HUDEP-2 (cell line): ENCODE measurements around the gene POLE3.
"Not testable (repeated sequence)": the region's sequence is repeated elsewhere in the genome, so short reads cannot be mapped to it uniquely, and the experiment has no call there.

ENCODE experiments used
- DNase-seq, 76 experiments: peaks; one replicate each; lab custom pipeline; 2025; ENCODE audit not compliant: unreplicated experiment in 76 of 76; lab: John Stamatoyannopoulos, UW

The POLE3 gene

GRCh38 chr9:113410207-113410864, at the start of gene POLE3, which contains the start of gene C9orf43:
Gene POLE3 (minus strand): TSS chr9:113410675. CDS start chr9:113410293, 382 bp downstream.
Gene C9orf43 (plus strand): TSS chr9:113410747. CDS start chr9:113413494, 2,747 bp downstream.
- peak in 75 of 76 experiments; percentile 21 to 95 (median 89) for DNase-seq

GRCh38 chr9:113456235-113456634, 45.8 kb upstream of the POLE3 start:
- DNase-seq, result no peak

GRCh38 chr9:113454914-113455761, 44.7 kb upstream of the POLE3 start:
- DNase-seq, result peak in 74 of 76 experiments; percentile 15 to 89 (median 66)

- no peak for DNase-seq
Observed at GRCh38 chr9:113452113-113452605, 41.7 kb upstream of the POLE3 start.

- DNase-seq, result no peak
Observed at GRCh38 chr9:113449376-113449775, 38.9 kb upstream of the POLE3 start.

- DNase-seq, result peak in 18 of 76 experiments; percentile 1 to 32 (median 19)
Observed at GRCh38 chr9:113446323-113446740, 35.9 kb upstream of the POLE3 start.

- DNase-seq, result no peak
Observed at GRCh38 chr9:113444736-113445135, 34.3 kb upstream of the POLE3 start.

- not testable (repeated sequence) for DNase-seq
Observed at GRCh38 chr9:113437716-113438115, 27.2 kb upstream of the POLE3 start.

- no peak for DNase-seq
Observed at GRCh38 chr9:113436728-113437515, 26.4 kb upstream of the POLE3 start.

- DNase-seq, result no peak
Observed at GRCh38 chr9:113431191-113431590, 20.7 kb upstream of the POLE3 start.

- no peak for DNase-seq
Observed at GRCh38 chr9:113428062-113428615, 17.7 kb upstream of the POLE3 start.

GRCh38 chr9:113427629-113428028, 17.2 kb upstream of the POLE3 start:
- no peak for DNase-seq

GRCh38 chr9:113426701-113427100, 16.2 kb upstream of the POLE3 start:
- no peak for DNase-seq

- no peak for DNase-seq
Observed at GRCh38 chr9:113425072-113425471, 14.6 kb upstream of the POLE3 start.

- DNase-seq, result no peak
Observed at GRCh38 chr9:113421726-113422125, 11.3 kb upstream of the POLE3 start.

- DNase-seq, result peak in 3 of 76 experiments; percentile 6 to 13 (median 10)
Observed at GRCh38 chr9:113417370-113417769, 6.9 kb upstream of the POLE3 start.

- DNase-seq, result no peak
Observed at GRCh38 chr9:113416149-113416721, 5.8 kb upstream of the POLE3 start.

- DNase-seq, result peak in 6 of 76 experiments; percentile 25 to 63 (median 45)
Observed at GRCh38 chr9:113409883-113410206, 630 bp downstream of the POLE3 start.

GRCh38 chr9:113409481-113409880, 994 bp downstream of the POLE3 start:
- no peak for DNase-seq

GRCh38 chr9:113406873-113407511, 3.5 kb downstream of the POLE3 start:
- DNase-seq, result peak in 66 of 76 experiments; percentile 10 to 76 (median 46)
